Retinal pigment epithelial cell (primary cell): ENCODE data around the gene PHF2.

Experiments
- DNase-seq: peaks from one replicate; pipeline ENCODE4 v3.0.0-alpha.2; 2010; ENCODE audit warnings: low read depth
- H3K4me3 ChIP-seq: 2 replicates; pipeline ENCODE4 v1.5.1; 2011; ENCODE audit warnings: mild to moderate bottlenecking, low read length, control low read depth, moderate library complexity
- CTCF ChIP-seq: conservative IDR thresholded peaks from 2 replicates; pipeline ENCODE4 v1.5.1; 2011; ENCODE audit warnings: low read depth, low read length, control low read depth, inconsistent platforms

The PHF2 gene

GRCh38 chr9:93710370-93710723 lies 134.0 kb downstream of the PHF2 start:
- no peak overlapping the region for H3K4me3 ChIP-seq
- no peak for DNase-seq
- no peak for TF ChIP-seq CTCF

GRCh38 chr9:93711002-93711401 lies 134.6 kb downstream of the PHF2 start:
- no peak for TF ChIP-seq CTCF

GRCh38 chr9:93712896-93713295 lies 136.5 kb downstream of the PHF2 start:
- no peak overlapping the region for H3K4me3 ChIP-seq
- DNase-seq, result no peak
- TF ChIP-seq CTCF, result no peak

More at GRCh38 chr9:93711002-93711401, 134.6 kb downstream of the PHF2 start:
- DNase-seq, result no peak
- no peak overlapping the region for H3K4me3 ChIP-seq

- no peak for TF ChIP-seq CTCF
- no peak overlapping the region for H3K4me3 ChIP-seq
- DNase-seq, result no peak
Observed at GRCh38 chr9:93713716-93714115, 137.3 kb downstream of the PHF2 start.

- DNase-seq, result no peak
- H3K4me3 ChIP-seq, result no peak overlapping the region
- TF ChIP-seq CTCF, result no peak
Observed at GRCh38 chr9:93721417-93721965, 145.1 kb downstream of the PHF2 start.

GRCh38 chr9:93724852-93725251 lies 148.5 kb downstream of the PHF2 start:
- no peak for TF ChIP-seq CTCF
- DNase-seq, result no peak
- H3K4me3 ChIP-seq, result no peak overlapping the region

- TF ChIP-seq CTCF, result no peak
- H3K4me3 ChIP-seq, result no peak overlapping the region
- no peak for DNase-seq
Observed at GRCh38 chr9:93725382-93725781, 149.0 kb downstream of the PHF2 start.
